ENCODE data around the gene THAP2. TPM values are rescaled to one million over a fixed set of nuclear protein-coding genes. Genes with fewer than 3 reads are reported as not detected.

THAP2 gene
- total and polyA plus RNA-seq, 2 donors (not counting 3 experiments of a cell fraction or from before 2014, with no cell fraction given), result 1.4 to 4.4 TPM

DNA sequence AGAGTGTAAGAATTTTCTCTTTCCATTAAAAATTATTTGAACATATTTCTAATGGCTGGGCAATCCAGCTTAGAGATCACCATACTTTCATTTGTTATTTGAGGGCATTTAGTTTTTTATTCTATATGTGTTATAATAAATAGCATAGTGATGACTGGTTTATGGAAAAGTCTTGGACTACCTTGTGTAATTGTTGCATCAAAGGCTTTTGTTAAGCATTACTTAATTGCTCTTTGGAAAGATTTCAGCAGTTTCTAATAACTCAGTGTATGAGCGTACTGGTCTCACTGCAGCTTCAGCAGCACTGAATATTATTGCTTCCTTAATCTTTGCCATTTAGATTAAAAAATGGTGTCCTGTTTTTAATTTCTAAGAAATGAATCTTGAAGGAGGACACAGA, 44.6 kb downstream of the THAP2 start:
- BruUV-seq (replicated peaks), result no TSS peak
- no peaks in the 10 kb centered on the region for H3K79me2 ChIP-seq (ENCODE audit: control insufficient read depth, insufficient read depth, low read length)
- H3K4me3 ChIP-seq (replicated peaks in 1 of 3; ENCODE audit: insufficient read depth in 1 of 3, low read depth in 1 of 3, low read length in 3 of 3), result no peak overlapping the region
- no peak overlapping the region for H2AFZ ChIP-seq (ENCODE audit: low read depth, low read length)
- intact Hi-C loops (cut with micrococcal nuclease), result no loop called here
- dilution Hi-C loops (cut with MboI; ENCODE audit: extremely low pct_ligation_motif_present, low sequenced_read_pairs), result no loop called here
- H3K27ac ChIP-seq (ENCODE audit: insufficient read depth, low read depth, low read length), result no peak overlapping the region
- DNase-seq (ENCODE audit: low read depth, low spot score) (no peak), FAIRE-seq (no peak)
- no peak for TF ChIP-seq JUN (IDR thresholded peaks at IDR 0.05; ENCODE audit: borderline replicate concordance, insufficient read depth, insufficient read length, low read depth)
- no peak for TF ChIP-seq MYC (IDR thresholded peaks at IDR 0.05; ENCODE audit: low read depth, low read length)
- no peak for TF ChIP-seq FOS (IDR thresholded peaks at IDR 0.05; ENCODE audit: borderline replicate concordance, insufficient read depth, low read length)
- no peak for TF ChIP-seq POLR2AphosphoS5 (IDR thresholded peaks at IDR 0.05; ENCODE audit: insufficient read depth, low read depth, low read length)
- TF ChIP-seq CTCF (IDR thresholded peaks at IDR 0.05; ENCODE audit: extremely low read depth in 1 of 2, insufficient read depth in 1 of 2, low read depth in 1 of 2, low read length in 2 of 2), result no peak
- no peak for TF ChIP-seq GATA2 (IDR thresholded peaks at IDR 0.05; ENCODE audit: insufficient read depth, insufficient read length, low read depth, low read length)
- no peak for TF ChIP-seq MAX (IDR thresholded peaks at IDR 0.05; ENCODE audit: insufficient read depth, insufficient read length)
- no peak for TF ChIP-seq POLR2A (IDR thresholded peaks at IDR 0.05; ENCODE audit: low read depth, low read length)
- TF ChIP-seq EZH2 (IDR thresholded peaks at IDR 0.05; ENCODE audit: borderline replicate concordance, low read depth, low read length, severe bottlenecking), result no peak
- no peaks in the 10 kb centered on the region for H4K20me1 ChIP-seq (replicated peaks; ENCODE audit: control insufficient read depth, extremely low read depth, insufficient read depth, low read length)
- H3K4me1 ChIP-seq (ENCODE audit: control insufficient read depth, extremely low read depth, insufficient read depth, low read length), result peaks cover 9% of the 10 kb centered on the region
- H3K4me2 ChIP-seq (ENCODE audit: insufficient read depth, low read length), result no peak overlapping the region
- no peaks in the 10 kb centered on the region for H3K9me1 ChIP-seq (replicated peaks; ENCODE audit: control insufficient read depth, extremely low read depth, insufficient read depth, low read length)
- ChIA-PET POLR2A (no interaction called here), CTCF (interaction anchor here (0.7 to 1.3 kb wide), 2 partner anchors 12 to 38 kb away, joined by 3 to 4 read pairs; no protein-coding TSS in a partner anchor)
- H3K36me3 ChIP-seq (ENCODE audit: control insufficient read depth in 2 of 2, extremely low read depth in 1 of 2, insufficient read depth in 2 of 2, low read length in 2 of 2), result no peaks in the 10 kb centered on the region
- H3K9me3 ChIP-seq (replicated peaks; ENCODE audit: control insufficient read depth, insufficient read depth, low read length), result no peaks in the 10 kb centered on the region
- no peak overlapping the region for H3K9ac ChIP-seq (replicated peaks; ENCODE audit: extremely low read depth, insufficient read depth, low read length)
- H3K27me3 ChIP-seq (ENCODE audit: control insufficient read depth in 2 of 2, insufficient read depth in 2 of 2, low read length in 2 of 2), result no peaks in the 10 kb centered on the region

Data from endothelial cell of umbilical vein (primary cell).